Stimulated activated CD4-positive, alpha-beta T cell treated with anti-CD3 and anti-CD28 coated beads, TNF-alpha, amount 100 ng/mL, for 48 hours (primary cell): ENCODE results near the gene RETREG2.

ENCODE experiments used
- DNase-seq, 3 donors: peaks; one replicate each; pipeline ENCODE4 v3.0.0-alpha.2; 2020; ENCODE audit warnings: low read depth in 3 of 3

The RETREG2 gene

GRCh38 chr2:219168932-219169331 lies 9.1 kb upstream of the RETREG2 start:
- DNase-seq: no peak

GRCh38 chr2:219169930-219170654 lies 8.0 kb upstream of the RETREG2 start, which contains the start of gene SLC23A3:
Gene SLC23A3 (minus strand): TSS chr2:219170029. CDS start chr2:219169984, 45 bp downstream.
- no peak for DNase-seq

DNA sequence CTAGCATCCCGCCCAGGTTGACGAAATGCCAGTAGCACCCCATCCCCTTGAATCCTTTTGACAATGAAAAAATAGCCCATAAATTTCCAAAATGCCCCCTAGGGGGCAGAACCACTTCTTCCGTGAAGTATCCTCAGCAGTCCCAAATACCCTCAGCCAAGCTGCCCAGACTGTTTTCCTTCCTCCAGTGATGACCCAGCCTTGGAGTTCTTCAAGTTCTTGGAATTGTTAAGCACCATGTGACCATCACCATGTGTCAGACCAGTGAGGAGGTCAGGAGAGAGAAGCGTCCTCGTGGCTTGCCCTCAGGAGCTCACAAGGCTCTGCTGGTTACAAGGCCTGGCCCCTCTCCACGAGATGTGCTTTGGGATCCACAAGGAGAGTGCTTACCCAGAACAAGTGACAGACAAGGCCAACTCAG lies 6.8 kb upstream of the RETREG2 start:
- DNase-seq: no peak

DNA sequence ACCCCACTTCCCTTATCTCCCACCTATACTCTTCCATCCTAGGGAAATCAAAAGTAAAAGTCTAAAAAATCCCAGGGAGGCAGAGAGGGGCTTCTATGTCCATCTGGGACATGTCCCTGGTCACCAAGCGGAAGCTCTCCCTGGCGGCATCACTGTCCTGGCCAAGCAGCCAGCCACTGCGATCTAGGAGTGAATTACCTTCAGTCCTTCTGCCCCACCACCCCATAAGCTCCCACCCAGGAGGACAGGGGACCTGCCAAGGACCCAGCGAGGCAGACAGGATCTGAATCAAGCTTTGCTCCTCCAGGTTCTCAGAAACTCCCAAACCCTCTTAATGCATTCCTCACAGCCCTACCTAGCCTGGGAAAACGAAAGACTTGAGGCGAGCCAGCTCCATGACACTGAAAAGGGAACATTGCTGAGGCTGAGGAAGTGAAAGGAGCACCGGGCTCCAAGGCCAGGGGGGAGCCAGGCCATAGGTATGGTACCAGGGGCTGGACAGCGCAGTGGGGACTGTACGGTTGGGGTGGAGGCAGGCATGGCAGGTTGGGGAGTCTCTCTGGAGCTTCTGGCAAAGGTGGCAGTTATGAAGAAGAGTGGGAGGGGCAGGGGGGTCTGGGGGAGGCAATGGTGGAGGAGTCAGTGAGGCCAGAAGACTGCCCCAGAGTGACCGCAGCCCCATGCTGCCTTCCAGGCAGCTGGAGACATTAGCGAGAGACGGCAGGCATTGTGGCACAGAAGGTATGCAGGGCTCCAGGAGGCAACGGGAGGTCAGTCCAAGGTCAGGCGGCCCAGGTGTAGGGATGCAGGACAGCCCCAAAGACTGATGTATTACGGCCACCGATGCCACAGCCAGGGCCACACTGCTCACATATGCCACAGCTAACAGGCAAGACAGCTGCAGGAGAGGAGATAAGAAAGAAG lies 5.6 kb upstream of the RETREG2 start:
- no peak for DNase-seq

DNA sequence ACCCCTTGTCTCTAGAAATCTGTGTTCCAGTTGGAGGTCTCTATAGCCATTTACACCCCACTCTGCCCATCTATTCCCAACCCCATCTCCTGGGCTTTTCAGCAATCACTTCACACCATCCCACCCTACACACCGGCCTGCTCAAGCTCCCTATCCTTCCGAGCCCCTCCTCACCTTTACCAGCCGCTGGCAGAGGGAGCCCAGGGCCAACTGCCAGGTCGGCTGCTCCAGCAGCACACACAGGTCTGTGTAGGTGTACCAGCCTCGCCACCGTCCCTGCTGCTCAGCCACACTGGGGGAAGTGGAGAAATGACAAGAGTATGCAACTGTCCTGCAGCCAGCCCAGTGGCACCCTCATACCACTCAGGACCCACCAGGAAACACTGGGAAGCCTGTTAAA lies 4.9 kb upstream of the RETREG2 start:
- no peak for DNase-seq

GRCh38 chr2:219174146-219174545 lies 3.9 kb upstream of the RETREG2 start:
- no peak for DNase-seq

- DNase-seq: no peak
Observed at GRCh38 chr2:219174801-219175200, 3.3 kb upstream of the RETREG2 start.

DNA sequence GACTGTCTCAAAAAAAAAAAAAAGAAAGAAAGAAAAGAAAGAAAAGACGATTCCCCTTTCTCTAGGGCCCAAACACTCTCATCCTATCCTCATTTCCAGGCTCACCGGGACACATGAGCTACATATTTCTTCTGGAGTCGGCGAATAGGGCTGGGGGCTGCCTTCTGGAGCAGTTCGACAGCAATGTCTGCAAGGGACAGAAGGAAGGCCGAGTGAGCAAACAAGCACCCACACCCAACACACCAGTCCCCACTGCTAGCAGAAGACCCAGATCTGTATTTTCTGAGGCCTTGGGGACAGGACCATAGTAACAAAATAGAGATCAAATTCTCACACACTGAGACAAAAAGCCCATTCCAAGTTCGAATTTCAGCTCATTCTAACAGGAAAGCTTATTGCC lies 2.6 kb upstream of the RETREG2 start:
- no peak for DNase-seq

GRCh38 chr2:219175928-219176817 lies 1.9 kb upstream of the RETREG2 start:
- DNase-seq: no peak

GRCh38 chr2:219176818-219177551 lies 1.1 kb upstream of the RETREG2 start, which contains the start of gene CNPPD1:
Gene CNPPD1 (minus strand): TSS chr2:219176925. CDS start chr2:219176828, 97 bp downstream.
- DNase-seq: peak; percentile 74 to 90 (median 77)

GRCh38 chr2:219178377-219179175 lies 501 bp downstream of the RETREG2 start:
- DNase-seq: no peak

DNA sequence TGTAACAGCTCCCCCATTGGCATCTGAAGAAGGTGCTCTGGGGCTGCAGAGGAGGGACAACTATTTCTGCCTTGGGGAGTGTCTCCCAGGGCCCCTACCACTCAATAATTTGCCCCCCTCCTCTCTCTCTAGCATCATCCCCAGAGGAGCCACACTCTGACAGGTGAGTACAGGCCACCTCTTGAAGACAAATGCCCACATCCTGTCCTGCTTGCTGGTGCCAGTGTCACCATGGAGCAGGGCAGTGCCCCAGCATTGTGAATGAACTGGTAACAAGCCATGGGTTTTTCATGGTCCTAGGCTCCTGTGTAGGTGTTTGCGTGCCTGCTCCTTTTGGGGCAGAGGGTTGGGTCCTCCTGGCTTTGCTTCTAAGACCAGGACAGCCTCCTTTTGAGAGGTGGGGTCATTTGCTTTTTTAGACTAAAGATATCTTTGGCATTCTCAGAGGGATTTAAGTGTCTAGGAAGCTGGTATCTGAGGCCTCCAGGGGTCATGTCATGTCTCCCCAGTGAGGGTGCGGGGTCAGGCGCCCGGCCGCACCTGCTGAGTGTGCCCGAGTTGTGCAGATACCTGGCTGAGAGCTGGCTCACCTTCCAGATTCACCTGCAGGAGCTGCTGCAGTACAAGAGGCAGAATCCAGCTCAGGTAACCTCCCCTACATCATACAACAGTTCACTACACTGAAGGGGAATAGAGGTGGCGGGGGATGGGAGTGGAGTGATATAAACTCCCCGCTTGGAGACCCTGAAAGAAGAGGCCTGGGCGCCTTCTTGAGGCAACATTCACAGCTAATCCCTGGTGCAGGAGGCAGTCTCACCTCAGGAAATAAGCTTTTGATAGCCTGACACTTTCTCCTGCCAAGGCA lies 1.8 kb downstream of the RETREG2 start:
- no peak for DNase-seq

- no peak for DNase-seq
Observed at GRCh38 chr2:219180961-219181360, 2.9 kb downstream of the RETREG2 start.

- no peak for DNase-seq
Observed at GRCh38 chr2:219181531-219181930, 3.5 kb downstream of the RETREG2 start.

- no peak for DNase-seq
Observed at GRCh38 chr2:219182331-219183150, 4.5 kb downstream of the RETREG2 start.

- DNase-seq: no peak
Observed at GRCh38 chr2:219183151-219183772, 5.2 kb downstream of the RETREG2 start.

- no peak for DNase-seq
Observed at GRCh38 chr2:219184121-219184520, 6.0 kb downstream of the RETREG2 start.
